Loucy (cell line): ENCODE measurements around the gene KIAA1549.

Source experiments
- CTCF ChIP-seq: fragments of 200-600 bp; sonication (generic); conservative IDR thresholded peaks from 2 replicates; pipeline ENCODE4 v1.5.1; 2014; ENCODE audit warnings: mild to moderate bottlenecking, antibody characterized with exemption, low read length
- EZH2phosphoT487 ChIP-seq: fragments of 200-600 bp; IDR thresholded peaks from 2 replicates; pipeline ENCODE4 v1.6.1; 2018; ENCODE audit warnings: antibody characterized with exemption, mild to moderate bottlenecking, moderate library complexity, borderline replicate concordance

- TF ChIP-seq CTCF: no peak
- TF ChIP-seq EZH2phosphoT487: no peak
Measured at GRCh38 chr7:138944592-138944991, 36.6 kb downstream of the KIAA1549 start.
